T follicular helper cell (primary cell): ENCODE measurements around the gene TMEM165.

Source experiments
- DNase-seq: peaks from one replicate; pipeline ENCODE4 v3.0.0-alpha.2; 2020; ENCODE audit warnings: low read depth

TMEM165 gene

DNA sequence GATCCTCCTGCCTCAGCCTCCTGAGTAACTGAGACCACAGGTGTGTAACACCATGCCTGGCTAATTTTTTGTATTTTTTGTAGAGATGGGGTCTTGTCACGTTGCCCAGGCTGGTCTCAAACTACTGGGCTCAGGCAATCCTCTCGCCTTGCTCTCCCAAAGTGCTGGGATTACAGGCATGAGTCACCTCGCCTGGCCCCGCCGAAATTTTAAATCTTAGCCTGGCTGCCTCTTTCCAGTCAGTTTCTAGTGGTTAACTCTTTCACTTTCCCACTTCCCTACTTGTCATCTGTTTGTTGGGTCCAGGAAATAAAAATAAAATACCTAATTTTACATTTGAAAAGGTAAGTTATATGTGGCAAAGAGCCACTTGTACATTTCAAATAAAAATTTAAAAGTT is 62.4 kb downstream of the TMEM165 start:
- no peak for DNase-seq

DNA sequence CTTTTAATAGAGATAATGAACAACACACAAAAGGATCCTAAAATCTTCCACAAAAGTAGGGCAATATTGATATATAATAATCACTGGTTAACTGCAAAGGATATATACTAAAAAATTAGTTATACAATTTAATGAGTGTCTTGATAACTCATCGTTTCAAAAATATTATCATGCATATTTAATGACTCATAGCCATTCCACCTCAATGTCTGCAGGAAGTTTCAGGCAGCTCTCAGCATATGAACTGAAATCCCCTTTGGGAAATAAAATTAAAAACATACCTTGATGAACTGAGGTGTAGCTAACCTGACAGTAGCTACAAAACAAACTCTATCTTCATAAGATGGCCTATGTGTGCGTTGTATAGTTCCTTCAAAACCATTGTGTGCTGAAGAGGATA is 62.9 kb downstream of the TMEM165 start:
- DNase-seq, result no peak

DNA sequence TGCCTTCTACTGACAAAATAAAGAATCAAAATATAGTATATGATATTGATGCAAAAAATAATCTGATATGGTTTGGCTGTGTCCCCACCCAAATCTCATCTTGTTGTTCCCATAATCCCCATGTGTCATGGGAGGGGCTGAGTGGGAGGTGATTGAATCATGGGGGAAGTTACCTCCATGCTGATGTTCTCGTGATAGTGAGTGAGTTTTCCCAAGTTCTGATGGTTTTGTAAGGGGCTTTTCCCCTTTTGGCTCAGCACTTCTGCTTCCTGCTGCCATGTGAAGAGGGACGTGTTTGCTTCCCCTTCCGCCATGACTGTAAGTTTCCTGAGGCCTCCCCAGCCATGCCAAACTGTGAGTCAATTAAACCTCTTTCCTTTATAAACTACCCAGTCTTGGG is 70.2 kb downstream of the TMEM165 start:
- DNase-seq, result no peak

DNA sequence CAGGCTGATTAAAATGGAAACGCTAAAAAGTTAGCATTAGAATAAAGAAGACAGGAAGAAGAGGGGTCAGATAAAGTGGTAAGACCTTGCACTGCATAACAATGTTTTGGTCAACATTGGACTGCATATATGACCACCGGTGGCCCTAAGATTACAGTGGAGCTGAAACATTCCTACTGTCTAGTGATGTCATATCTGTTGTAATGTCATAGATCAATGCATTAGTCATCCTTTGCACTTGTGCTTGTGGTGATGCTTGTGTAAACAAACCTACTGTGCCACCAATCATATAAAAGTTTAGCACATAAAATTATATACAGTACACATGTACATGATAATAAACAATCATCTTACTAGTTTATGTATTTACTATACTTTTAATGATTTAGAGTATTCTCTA is 73.0 kb downstream of the TMEM165 start:
- DNase-seq, result no peak

DNA sequence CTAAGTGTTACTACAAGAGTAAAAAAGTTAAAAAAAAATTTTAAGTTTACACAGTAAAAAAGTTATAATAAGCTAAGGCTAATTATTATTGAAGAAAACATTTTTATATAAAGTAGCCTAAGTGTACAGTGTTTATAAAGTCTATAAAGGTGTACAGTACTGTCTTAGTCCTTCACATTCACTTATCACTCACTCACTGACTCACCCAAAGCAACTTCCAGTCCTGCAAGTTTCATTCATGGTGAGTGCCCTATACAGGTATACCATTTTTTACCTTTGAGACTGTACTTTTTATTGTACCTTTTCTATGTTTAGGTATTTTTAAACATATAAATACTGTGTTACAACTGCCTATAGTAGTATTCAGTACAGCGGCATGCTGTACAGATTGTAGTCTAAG is 74.2 kb downstream of the TMEM165 start:
- no peak for DNase-seq
